Mesothelial cell of epicardium (in vitro differentiated cells): ENCODE results near the gene AFDN. TPM values are rescaled to one million over a fixed set of nuclear protein-coding genes. Genes with fewer than 3 reads are reported as not detected.

Experiments used
- DNase-seq, 2 experiments: peaks; one replicate each; pipeline ENCODE4 v3.0.0; 2021; ENCODE audit warnings: low spot score in 2 of 2; ENCODE audit not compliant: unreplicated experiment in 2 of 2
- H3K27ac Mint-ChIP-seq: 2 replicates; pipeline ENCODE4 v1.8.0; 2021; ENCODE audit warnings: mixed read lengths
- H3K27me3 Mint-ChIP-seq: 2 replicates; pipeline ENCODE4 v1.8.0; 2021; ENCODE audit warnings: low read depth, mixed read lengths
- H3K36me3 Mint-ChIP-seq: 2 replicates; pipeline ENCODE4 v1.8.0; 2021; ENCODE audit warnings: mixed read lengths
- H3K4me1 Mint-ChIP-seq: 2 replicates; pipeline ENCODE4 v1.8.0; 2021; ENCODE audit warnings: mixed read lengths
- H3K4me3 Mint-ChIP-seq: 2 replicates; pipeline ENCODE4 v1.8.0; 2021; ENCODE audit warnings: mild to moderate bottlenecking, moderate library complexity, mixed read lengths
- H3K9me3 Mint-ChIP-seq: 2 replicates; pipeline ENCODE4 v1.8.0; 2021; ENCODE audit warnings: mixed read lengths
- total RNA-seq: library from RNA; stranded (reverse); gene quantifications from 3 replicates; pipeline ENCODE4 v1.2.1, GENCODE V29; 2021
- TF ChIP-seq, protein P1 (sequence below): fragments of 200-600 bp; sonication (generic); IDR thresholded peaks from one replicate; pipeline ENCODE4 v1.5.0; 2021; ENCODE audit warnings: antibody characterized with exemption; ENCODE audit not compliant: unreplicated experiment

Gene AFDN
- total RNA-seq, 1 donor from 2014 or later, result 284 TPM

DNA sequence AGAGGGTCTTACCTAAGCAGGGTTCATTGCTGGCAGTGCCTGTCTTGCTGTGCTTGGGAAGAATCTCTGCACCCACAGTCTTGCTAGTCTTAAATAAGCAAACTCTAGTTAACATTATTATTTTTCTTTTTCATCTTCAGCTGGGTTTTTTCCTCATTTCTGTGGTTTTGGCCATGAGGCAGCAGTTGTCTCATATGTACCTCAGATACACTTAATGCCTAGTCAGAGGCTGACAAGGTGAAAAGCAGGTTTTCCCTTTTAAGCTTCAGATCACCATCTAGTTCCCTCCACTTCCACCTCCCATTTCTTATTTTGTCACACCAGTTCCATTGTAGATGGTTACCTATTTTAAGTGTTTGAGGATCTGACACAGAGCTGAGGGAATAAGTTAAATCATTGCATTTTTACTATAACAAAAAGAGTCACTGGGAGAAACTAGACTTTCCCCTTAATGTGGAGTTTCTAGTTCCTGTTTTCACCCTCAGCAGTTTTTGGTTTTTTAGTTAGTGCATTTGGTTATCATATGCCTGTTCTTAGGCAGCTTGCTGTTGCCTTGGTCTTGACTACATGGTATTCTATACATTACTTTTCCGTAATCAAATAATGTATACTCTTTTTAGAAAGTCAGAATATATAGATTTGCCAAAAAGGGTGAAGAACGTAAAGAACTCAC is 46.0 kb downstream of the AFDN start:
- TF ChIP-seq, protein P1, sequence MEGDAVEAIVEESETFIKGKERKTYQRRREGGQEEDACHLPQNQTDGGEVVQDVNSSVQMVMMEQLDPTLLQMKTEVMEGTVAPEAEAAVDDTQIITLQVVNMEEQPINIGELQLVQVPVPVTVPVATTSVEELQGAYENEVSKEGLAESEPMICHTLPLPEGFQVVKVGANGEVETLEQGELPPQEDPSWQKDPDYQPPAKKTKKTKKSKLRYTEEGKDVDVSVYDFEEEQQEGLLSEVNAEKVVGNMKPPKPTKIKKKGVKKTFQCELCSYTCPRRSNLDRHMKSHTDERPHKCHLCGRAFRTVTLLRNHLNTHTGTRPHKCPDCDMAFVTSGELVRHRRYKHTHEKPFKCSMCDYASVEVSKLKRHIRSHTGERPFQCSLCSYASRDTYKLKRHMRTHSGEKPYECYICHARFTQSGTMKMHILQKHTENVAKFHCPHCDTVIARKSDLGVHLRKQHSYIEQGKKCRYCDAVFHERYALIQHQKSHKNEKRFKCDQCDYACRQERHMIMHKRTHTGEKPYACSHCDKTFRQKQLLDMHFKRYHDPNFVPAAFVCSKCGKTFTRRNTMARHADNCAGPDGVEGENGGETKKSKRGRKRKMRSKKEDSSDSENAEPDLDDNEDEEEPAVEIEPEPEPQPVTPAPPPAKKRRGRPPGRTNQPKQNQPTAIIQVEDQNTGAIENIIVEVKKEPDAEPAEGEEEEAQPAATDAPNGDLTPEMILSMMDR, result no peak
- DNase-seq, result no peak
- Mint-ChIP-seq H3K9me3 (no peaks in the 10 kb centered on the region), H3K4me3 (no peak overlapping the region), H3K27ac (no peak overlapping the region), H3K27me3 (no peaks in the 10 kb centered on the region), H3K4me1 (peaks cover 36% of the 10 kb centered on the region), H3K36me3 (peaks cover 39% of the 10 kb centered on the region)

DNA sequence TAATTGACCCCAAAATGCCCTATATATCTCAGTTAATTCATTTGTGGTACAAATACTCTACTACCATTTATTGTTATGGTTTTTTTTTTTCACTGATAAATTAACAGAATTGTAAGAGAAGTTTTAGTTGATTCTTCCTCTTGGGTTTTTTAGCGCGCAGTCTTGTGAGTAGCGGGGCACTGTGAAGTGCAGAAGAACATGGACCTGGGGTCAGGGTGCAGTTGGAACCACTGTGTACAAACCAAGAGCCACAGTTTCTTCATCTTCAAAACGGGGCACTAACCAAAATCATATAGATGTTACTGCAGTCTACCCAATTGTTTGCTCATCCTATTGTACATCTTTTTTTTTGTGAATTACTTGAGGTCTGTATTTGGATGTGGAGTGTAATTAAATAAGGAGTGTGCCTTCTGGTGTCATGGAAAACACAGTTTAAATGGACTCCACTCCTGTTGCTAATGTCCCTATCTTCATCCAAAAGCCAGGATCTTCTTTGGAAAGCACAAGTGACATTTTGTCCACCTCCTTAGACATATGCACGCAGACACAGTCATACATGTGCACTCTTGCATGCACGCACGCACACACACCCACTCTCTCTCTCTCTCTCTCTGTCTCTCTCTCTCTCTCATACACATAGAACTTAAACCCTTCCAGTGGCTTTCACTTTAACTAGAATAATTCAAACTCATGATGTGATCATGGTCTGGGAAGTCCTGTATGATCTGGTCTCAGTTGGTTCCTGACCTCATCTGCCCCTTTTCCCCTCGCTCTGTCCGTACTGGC is 51.5 kb downstream of the AFDN start:
- Mint-ChIP-seq H3K4me1 (peaks cover 7% of the 10 kb centered on the region), H3K4me3 (no peak overlapping the region), H3K27ac (no peak overlapping the region), H3K27me3 (no peaks in the 10 kb centered on the region), H3K36me3 (peaks cover 65% of the 10 kb centered on the region), H3K9me3 (no peaks in the 10 kb centered on the region)
- DNase-seq, result no peak
- TF ChIP-seq, protein P1, result no peak

DNA sequence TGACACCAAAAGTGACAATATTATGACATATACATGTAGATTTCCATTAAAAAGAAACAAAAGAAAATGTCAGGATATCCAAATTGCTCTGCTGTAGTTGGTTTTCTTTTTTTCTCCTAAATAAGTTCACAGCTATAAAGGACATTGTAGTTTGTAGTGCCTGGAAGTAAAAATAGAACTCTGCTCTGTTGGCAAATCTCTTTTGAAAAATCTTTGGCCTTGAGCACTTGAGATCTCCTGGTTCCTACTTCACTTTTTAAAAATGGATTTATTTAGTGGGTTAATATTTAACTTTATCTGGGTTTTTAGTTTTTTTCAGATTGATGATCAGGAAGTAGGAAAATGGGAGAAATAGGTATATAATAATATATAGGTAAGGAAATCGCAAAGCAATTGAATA is 52.9 kb downstream of the AFDN start:
- Mint-ChIP-seq H3K4me3 (no peak overlapping the region), H3K9me3 (no peaks in the 10 kb centered on the region), H3K27me3 (no peaks in the 10 kb centered on the region), H3K36me3 (peaks cover 67% of the 10 kb centered on the region), H3K27ac (no peak overlapping the region), H3K4me1 (peaks cover 7% of the 10 kb centered on the region)
- TF ChIP-seq, protein P1, result no peak
- no peak for DNase-seq

DNA sequence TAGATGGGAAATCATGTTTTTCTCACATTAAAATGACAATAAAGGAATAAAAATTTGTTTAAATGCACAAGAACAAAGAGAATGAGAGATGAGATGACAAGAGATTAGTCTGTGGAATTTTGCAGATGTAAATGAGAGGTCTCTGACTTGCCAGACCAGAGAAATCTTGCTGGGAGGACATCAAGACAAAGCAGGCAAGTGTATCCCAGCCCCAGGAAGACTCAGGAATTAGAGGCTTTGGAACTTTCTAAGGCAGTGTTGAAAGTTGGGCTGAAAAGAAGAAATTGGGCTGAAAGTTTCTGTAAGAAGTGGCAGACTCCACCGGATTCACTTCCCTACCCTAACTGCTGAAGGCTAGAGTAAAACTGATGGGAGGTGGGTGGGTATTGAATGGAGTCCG is 54.6 kb downstream of the AFDN start:
- no peaks in the 10 kb centered on the region for H3K27me3 Mint-ChIP-seq
- H3K4me3 Mint-ChIP-seq, result no peak overlapping the region
- peaks cover 57% of the 10 kb centered on the region for H3K36me3 Mint-ChIP-seq
- H3K27ac Mint-ChIP-seq, result no peak overlapping the region
- DNase-seq, result no peak
- H3K9me3 Mint-ChIP-seq, result no peaks in the 10 kb centered on the region
- H3K4me1 Mint-ChIP-seq, result peaks cover 7% of the 10 kb centered on the region
- TF ChIP-seq, protein P1, result no peak

DNA sequence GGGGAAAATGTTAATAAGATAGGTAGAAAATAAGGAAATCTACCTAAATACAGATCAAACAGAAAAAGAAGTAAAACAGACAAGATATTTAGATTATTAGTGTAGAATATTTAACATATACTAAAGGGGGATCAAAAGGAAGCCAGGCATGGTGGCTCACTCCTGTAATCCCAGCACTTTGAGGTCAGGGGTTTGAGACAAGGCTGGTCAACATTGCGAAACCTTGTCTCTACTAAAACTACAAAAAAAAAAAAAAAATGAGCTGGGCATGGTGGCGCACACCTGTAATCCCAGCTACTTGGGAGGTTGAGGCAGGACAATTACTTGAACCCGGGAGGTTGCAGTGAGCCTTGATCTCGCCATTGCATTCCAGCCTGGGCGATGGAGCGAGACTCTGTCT is 55.5 kb downstream of the AFDN start:
- TF ChIP-seq, protein P1, result no peak
- peaks cover under 1% of the 10 kb centered on the region for H3K4me1 Mint-ChIP-seq
- no peak overlapping the region for H3K27ac Mint-ChIP-seq
- no peak for DNase-seq
- H3K27me3 Mint-ChIP-seq, result no peaks in the 10 kb centered on the region
- H3K36me3 Mint-ChIP-seq, result peaks cover 54% of the 10 kb centered on the region
- H3K9me3 Mint-ChIP-seq, result no peaks in the 10 kb centered on the region
- H3K4me3 Mint-ChIP-seq, result no peak overlapping the region
